ENCODE measurements around the gene GTF3A.

GTF3A gene

GRCh38 chr13:27463500-27463899 is 39.1 kb downstream of the GTF3A start:
- TF ChIP-seq YY1 (IDR thresholded peaks at IDR 0.05; ENCODE audit: low read depth) (no peak), EGR1 (IDR thresholded peaks at IDR 0.05) (no peak)

DNA sequence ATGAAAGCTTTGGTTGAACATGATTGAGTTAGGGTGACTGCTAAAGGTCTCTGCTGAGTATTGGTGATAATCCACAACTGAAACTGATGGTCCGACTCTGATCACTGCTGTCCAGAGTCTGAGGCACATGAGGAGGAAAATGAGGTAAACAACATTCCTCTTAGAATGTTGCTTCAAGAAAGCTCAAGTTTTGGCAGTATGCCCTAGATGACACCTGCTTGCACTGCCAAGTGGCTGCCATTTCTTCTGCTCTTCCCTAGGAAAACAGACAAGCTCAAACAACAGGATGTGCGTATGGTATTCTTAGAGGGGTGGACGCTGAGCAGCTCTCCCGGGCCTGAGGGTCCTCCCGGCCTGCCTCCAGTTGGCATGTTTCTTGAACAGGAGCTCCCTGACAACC is 41.2 kb downstream of the GTF3A start:
- TF ChIP-seq ZBTB7A (IDR thresholded peaks at IDR 0.05; ENCODE audit: low read depth) (no peak), EGR1 (IDR thresholded peaks at IDR 0.05) (no peak)

DNA sequence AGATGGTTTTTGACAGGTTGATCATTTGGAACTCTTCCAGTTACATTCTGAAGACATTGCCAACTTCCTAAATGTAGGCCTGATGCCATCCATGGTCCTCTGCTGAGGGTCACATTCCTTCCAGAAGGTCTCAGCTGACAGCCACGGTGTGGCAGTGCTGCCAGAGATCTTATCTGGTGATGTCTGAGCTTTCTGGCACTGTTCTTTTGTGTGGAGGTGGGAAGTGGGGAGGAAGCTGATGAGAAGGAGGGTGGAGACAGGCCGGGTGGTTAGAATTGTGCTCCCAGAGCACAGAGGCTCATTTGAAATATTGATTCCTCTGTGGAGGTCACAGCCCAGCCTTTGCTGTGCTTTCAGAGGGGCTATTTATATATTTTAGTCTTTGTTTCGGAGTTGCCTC is 42.1 kb downstream of the GTF3A start:
- no peak for TF ChIP-seq TCF12 (IDR thresholded peaks at IDR 0.05; ENCODE audit: low read depth)
- TF ChIP-seq RAD21 (IDR thresholded peaks at IDR 0.05; ENCODE audit: low read depth): no peak
- TF ChIP-seq, protein P1, sequence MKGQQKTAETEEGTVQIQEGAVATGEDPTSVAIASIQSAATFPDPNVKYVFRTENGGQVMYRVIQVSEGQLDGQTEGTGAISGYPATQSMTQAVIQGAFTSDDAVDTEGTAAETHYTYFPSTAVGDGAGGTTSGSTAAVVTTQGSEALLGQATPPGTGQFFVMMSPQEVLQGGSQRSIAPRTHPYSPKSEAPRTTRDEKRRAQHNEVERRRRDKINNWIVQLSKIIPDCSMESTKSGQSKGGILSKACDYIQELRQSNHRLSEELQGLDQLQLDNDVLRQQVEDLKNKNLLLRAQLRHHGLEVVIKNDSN (IDR thresholded peaks at IDR 0.05): no peak
- no peak for TF ChIP-seq FOXM1 (IDR thresholded peaks at IDR 0.05; ENCODE audit: borderline replicate concordance, low read depth)

DNA sequence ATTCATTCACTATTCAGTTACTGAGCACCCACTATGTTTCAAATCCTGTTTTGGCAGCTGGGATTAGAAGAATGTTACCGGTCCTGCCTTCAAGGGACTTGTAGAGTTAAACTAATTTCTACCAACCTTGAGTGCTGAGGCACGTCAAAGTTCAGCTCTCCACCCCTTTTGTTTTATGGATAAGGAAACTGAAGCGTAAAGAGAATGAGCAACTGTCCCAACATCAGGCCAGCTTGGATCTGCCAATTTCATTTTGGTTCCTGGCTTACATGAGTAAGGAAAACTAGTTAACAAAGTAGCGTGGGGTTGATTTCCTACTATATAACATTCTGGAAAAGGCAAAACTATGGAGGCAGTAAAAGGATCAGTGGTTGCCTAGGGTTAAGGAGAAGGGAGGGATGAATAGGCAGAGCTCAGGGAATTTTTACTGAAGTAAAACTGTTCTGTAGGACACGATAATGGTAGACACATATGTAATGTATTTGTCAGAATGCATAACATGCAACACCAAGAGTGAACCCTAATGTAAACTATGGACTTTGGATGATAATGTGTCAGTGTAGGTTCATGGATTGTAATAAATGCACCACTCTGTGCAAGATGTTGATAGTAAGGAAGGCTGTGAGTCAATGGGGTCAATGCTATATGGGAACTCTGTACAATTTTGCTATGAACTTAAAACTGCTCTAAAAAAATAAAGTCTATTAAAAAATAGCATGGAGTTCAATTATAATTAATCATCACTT is 45.8 kb downstream of the GTF3A start:
- TF ChIP-seq TAF1 (IDR thresholded peaks at IDR 0.05; ENCODE audit: low read depth) (no peak), ZBTB7A (IDR thresholded peaks at IDR 0.05; ENCODE audit: low read depth) (no peak), NFIC (IDR thresholded peaks at IDR 0.05) (no peak), CEBPB (IDR thresholded peaks at IDR 0.05) (no peak), FOXM1 (IDR thresholded peaks at IDR 0.05; ENCODE audit: borderline replicate concordance, low read depth) (no peak), CREB1 (IDR thresholded peaks at IDR 0.05; ENCODE audit: low read depth) (no peak), TCF12 (IDR thresholded peaks at IDR 0.05; ENCODE audit: low read depth) (no peak), YY1 (IDR thresholded peaks at IDR 0.05; ENCODE audit: low read depth) (no peak), REST (IDR thresholded peaks at IDR 0.05; ENCODE audit: low read depth) (no peak), EGR1 (IDR thresholded peaks at IDR 0.05) (no peak), TEAD4 (IDR thresholded peaks at IDR 0.05) (no peak), EP300 (IDR thresholded peaks at IDR 0.05; ENCODE audit: borderline replicate concordance) (no peak), RAD21 (IDR thresholded peaks at IDR 0.05; ENCODE audit: low read depth) (no peak)
- TF ChIP-seq, protein P1 (IDR thresholded peaks at IDR 0.05): no peak
- TF ChIP-seq, protein P2, sequence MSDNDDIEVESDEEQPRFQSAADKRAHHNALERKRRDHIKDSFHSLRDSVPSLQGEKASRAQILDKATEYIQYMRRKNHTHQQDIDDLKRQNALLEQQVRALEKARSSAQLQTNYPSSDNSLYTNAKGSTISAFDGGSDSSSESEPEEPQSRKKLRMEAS (IDR thresholded peaks at IDR 0.05): no peak

- TF ChIP-seq CEBPB (IDR thresholded peaks at IDR 0.05) (no peak), EGR1 (IDR thresholded peaks at IDR 0.05) (no peak), TCF12 (IDR thresholded peaks at IDR 0.05; ENCODE audit: low read depth) (no peak), TEAD4 (IDR thresholded peaks at IDR 0.05) (no peak), FOXM1 (IDR thresholded peaks at IDR 0.05; ENCODE audit: borderline replicate concordance, low read depth) (no peak), ZBTB7A (IDR thresholded peaks at IDR 0.05; ENCODE audit: low read depth) (no peak), YY1 (IDR thresholded peaks at IDR 0.05; ENCODE audit: low read depth) (no peak), CREB1 (IDR thresholded peaks at IDR 0.05; ENCODE audit: low read depth) (no peak), TAF1 (IDR thresholded peaks at IDR 0.05; ENCODE audit: low read depth) (no peak)
- TF ChIP-seq, protein P2 (IDR thresholded peaks at IDR 0.05): no peak
Measured at GRCh38 chr13:27472441-27472840, 48.0 kb downstream of the GTF3A start.

DNA sequence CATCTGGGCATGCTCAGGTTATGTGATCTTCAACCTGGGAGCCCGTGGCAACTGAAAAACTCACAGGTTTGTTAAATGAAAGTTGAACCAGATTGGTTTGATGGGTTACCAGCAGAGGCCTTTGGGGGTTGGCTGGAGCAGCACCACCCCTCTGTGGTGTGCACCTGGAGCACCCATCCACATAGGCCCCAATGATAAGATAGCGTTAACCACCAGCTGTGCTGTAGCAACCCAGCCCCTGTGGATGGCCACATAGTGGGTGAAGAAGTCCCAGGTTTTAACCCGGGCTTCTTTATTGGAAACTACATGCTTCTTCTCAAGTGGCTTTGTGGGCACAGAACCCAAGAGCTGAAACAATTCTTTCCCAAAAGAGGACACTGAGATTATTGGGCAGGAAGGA is 48.5 kb downstream of the GTF3A start:
- TF ChIP-seq EP300 (IDR thresholded peaks at IDR 0.05; ENCODE audit: borderline replicate concordance): no peak
- TF ChIP-seq YY1 (IDR thresholded peaks at IDR 0.05; ENCODE audit: low read depth): no peak
- no peak for TF ChIP-seq REST (IDR thresholded peaks at IDR 0.05; ENCODE audit: low read depth)
- no peak for TF ChIP-seq NFIC (IDR thresholded peaks at IDR 0.05)
- TF ChIP-seq CREB1 (IDR thresholded peaks at IDR 0.05; ENCODE audit: low read depth): no peak
- TF ChIP-seq EGR1 (IDR thresholded peaks at IDR 0.05): no peak
- no peak for TF ChIP-seq RAD21 (IDR thresholded peaks at IDR 0.05; ENCODE audit: low read depth)
- TF ChIP-seq TCF12 (IDR thresholded peaks at IDR 0.05; ENCODE audit: low read depth): no peak
- TF ChIP-seq, protein P1 (IDR thresholded peaks at IDR 0.05): no peak
- TF ChIP-seq, protein P2 (IDR thresholded peaks at IDR 0.05): no peak

Measured in Ishikawa (cell line).